ENCODE data around the gene BAK1. TPM values are rescaled to one million over a fixed set of nuclear protein-coding genes. Genes with fewer than 3 reads are reported as not detected.

BAK1 gene
- total RNA-seq (ENCODE audit: low replicate concordance) = 5.2 and 9.9 TPM in 2 replicates

DNA sequence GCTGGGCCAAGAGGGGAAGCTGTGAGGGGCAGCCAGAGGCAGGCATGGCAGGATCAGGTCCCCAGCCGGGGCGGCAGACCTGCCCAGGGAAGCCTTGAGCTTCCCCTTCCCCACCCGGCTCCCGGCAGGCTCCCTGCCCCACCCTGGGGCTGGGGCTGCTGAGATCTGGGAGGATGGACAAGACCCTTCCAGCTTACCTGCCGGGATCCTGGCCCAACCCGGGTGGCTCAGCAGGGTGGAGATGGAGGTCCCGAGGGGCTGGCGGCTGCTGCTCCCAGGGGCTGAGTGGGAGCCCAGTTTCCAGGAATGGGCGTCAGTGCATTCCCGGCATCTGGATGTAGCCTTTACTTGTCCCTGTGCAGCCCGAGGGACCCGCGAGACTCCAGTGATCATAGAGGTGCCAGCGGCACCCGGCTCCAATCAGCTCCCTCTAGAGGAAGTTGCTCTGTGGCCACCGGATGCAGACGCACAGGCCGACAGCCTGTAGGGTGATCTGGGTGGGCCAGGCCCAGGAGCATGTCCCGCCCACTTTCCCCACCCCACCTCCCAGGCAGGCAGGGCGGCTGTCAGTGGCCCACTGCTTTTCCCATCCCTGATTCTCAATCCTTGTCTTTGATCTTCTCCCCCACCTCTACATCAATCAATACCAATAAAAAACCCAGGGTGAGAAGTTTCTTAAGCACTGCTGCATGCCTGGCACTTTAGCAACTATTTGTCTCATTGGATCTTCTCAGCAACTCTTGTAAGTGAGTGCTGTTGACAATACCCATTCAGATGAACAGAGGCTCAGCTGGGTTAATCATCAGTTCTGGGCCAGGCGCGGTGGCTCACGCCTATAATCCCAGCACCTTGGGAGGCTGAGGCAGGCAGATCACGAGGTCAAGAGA, at the start of gene BAK1:
Gene BAK1 (minus strand): TSS at position 449 of the 887 bp plus-strand sequence. CDS start 2,672 bp downstream, outside the sequence.
- peak within 1 kb of the TSS; percentile 85 for H3K4me3 ChIP-seq (ENCODE audit: low read depth, low read length)
- peak; percentile 85 for DNase-seq (ENCODE audit: low read depth)
- TF ChIP-seq, protein P1, sequence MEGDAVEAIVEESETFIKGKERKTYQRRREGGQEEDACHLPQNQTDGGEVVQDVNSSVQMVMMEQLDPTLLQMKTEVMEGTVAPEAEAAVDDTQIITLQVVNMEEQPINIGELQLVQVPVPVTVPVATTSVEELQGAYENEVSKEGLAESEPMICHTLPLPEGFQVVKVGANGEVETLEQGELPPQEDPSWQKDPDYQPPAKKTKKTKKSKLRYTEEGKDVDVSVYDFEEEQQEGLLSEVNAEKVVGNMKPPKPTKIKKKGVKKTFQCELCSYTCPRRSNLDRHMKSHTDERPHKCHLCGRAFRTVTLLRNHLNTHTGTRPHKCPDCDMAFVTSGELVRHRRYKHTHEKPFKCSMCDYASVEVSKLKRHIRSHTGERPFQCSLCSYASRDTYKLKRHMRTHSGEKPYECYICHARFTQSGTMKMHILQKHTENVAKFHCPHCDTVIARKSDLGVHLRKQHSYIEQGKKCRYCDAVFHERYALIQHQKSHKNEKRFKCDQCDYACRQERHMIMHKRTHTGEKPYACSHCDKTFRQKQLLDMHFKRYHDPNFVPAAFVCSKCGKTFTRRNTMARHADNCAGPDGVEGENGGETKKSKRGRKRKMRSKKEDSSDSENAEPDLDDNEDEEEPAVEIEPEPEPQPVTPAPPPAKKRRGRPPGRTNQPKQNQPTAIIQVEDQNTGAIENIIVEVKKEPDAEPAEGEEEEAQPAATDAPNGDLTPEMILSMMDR (IDR thresholded peaks at IDR 0.05; ENCODE audit: insufficient read depth, low read length) = peak; percentile 60

DNA sequence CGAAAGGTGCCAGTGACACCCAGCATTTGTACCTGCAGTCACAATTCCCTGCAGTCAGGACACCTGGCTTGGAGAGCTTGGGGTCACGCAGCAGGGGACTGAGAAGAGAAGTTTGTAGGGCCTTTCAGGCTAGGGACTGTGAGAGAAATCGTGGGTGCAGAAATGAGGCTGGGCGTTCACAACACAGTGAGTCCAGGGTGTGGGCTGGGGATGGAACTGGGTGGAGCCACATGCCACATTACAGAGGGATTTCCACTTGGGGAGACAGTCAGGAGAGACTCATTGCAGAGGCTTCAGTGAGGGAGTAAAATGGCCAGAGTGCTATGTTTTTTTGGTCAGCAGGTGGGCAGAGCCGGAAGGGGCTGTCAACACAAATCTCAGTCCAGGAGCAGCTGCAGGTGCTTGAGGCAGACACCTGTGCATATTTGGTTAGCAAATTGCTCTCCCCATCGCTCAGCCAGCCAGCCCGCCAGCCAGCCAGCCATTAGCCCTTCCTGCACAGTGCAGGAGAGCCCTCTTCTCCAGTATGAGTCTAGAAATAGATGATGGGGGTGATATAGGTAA, 48.4 kb upstream of the BAK1 start:
- TF ChIP-seq, protein P1 (IDR thresholded peaks at IDR 0.05; ENCODE audit: insufficient read depth, low read length) = no peak
- H3K4me3 ChIP-seq (ENCODE audit: low read depth, low read length) = no peak overlapping the region
- no peak for DNase-seq (ENCODE audit: low read depth)

DNA sequence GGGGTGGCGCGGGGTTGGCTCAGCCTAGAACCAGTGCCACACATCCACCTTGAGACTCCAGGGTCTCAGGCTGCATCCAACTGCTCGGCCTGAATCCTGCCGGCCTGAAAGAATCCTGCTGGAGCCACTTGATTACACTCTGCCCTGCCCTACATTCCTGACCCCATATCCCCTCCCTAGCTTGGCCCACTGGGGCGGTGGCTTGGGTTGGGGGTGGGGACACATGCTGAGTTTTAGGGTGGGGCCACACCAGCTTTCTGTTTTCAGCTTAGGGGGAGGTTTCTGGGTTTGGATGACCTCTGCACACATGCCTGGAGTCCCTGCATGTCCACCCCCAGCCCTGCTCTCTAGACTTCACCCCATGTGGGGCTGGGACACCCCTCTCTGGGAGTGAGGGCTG, 47.8 kb upstream of the BAK1 start:
- no peak for DNase-seq (ENCODE audit: low read depth)
- H3K4me3 ChIP-seq (ENCODE audit: low read depth, low read length) = no peak overlapping the region
- TF ChIP-seq, protein P1 (IDR thresholded peaks at IDR 0.05; ENCODE audit: insufficient read depth, low read length) = no peak

DNA sequence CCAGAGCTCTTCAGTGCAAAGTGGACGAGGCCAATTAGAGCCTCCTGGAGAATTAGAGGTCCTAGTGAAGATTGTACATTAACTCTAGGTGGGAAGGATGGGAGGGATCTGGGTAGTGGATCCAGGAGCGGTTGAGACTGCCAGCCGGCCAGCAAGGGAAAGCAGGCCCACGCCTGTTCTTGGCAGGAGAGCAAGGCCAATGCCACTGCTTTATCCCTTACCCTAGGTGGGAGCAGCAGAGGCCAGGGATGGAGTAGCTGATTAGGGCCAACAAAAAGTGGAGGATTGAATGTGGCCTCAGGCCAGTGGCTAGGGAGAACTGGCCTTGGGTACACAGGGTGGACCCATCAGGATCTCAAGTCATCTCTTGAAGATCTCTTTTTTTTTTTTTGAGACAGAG, 44.8 kb upstream of the BAK1 start:
- TF ChIP-seq, protein P1 (IDR thresholded peaks at IDR 0.05; ENCODE audit: insufficient read depth, low read length) = no peak
- H3K4me3 ChIP-seq (ENCODE audit: low read depth, low read length) = no peak overlapping the region
- DNase-seq (ENCODE audit: low read depth) = no peak

DNA sequence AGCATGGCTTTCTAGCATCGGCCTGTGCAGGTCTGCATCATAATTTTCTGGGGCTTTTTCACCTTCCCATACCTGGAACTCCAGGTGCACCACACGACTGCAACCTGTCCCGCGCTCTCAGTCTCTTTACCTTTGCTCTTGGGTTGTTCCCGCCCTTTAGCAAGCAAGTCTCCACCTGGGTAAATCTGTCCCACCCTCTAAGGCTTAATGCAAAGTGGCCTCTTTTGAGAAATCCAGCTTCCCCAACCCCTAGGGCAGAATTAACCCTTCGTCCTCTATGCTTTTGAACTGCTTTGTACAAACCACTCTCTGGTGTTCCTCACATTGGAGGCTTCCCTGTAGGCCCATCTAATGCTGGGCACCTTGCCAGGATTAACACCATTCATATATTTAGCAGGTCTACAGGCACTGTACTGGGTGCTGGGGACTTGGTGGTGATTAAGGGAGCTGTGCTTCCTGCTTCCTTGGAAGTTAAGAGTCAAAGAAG, 43.9 kb upstream of the BAK1 start:
- no peak overlapping the region for H3K4me3 ChIP-seq (ENCODE audit: low read depth, low read length)
- no peak for DNase-seq (ENCODE audit: low read depth)
- TF ChIP-seq, protein P1 (IDR thresholded peaks at IDR 0.05; ENCODE audit: insufficient read depth, low read length) = no peak

DNA sequence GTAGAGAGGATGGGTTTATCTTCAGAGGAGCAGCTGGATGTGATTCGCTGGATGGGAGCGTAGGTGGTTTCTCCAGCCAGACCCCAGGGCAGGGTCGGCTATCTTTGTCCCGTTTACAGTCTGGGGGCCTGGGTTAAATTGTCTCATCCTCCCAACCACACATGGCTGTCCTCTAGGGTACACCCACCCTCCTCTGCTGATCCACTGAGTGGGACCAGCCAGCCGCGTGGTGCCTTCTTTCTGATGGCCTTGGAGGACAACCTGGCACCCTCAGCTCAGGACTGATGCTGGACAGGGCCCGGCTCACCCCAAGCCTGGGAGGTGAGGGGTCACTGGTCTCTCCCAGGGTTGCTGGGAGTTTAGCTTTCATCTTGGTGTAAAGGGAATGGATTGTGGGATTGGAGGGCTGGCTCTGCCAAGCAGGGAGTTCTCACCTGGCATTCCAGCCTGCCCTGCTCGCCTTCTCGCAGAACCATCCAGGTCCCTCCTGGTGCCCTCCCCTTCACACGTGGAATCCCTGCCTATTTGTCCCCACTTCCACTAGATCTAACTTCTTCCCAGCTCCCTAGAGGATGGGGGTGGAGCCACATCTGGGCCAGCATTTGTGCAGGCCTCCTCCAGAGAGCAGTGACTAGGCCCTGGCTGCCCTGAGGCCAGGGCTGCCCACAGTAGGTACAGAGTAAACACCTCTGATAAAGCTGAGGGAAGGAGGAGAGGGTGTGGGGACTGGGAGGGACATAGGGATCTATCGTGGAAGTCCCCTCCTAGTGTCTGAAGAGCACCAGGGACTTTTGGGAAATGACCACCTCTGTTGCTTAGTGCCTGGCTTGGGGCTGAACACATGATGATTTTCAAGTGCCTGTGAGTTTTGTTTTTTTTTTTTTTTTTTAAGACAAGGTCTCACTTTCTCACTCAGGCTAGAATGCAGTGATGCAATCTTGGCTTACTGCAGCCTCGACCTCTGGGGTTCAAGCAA, 42.7 kb upstream of the BAK1 start:
- peak; percentile 55 for DNase-seq (ENCODE audit: low read depth)
- H3K4me3 ChIP-seq (ENCODE audit: low read depth, low read length) = peak overlapping the region; percentile 83
- TF ChIP-seq, protein P1 (IDR thresholded peaks at IDR 0.05; ENCODE audit: insufficient read depth, low read length) = no peak
